ENCODE measurements around the gene ZDHHC8. TPM values are rescaled to one million over a fixed set of nuclear protein-coding genes. Genes with fewer than 3 reads are reported as not detected.
"Not testable (repeated sequence)": the region's sequence is repeated elsewhere in the genome, so short reads cannot be mapped to it uniquely, and the experiment has no call there.

The ZDHHC8 gene
- total and polyA plus RNA-seq, 7 donors = 1.8 to 26.0 (median 5.4) TPM

- 17 to 34% methylated on average over 9 of the region's 9 CpGs for WGBS, 2 donors
- no peaks in the 10 kb centered on the region for H3K9me3 ChIP-seq
- no peak overlapping the region for H3K27ac ChIP-seq
- DNase-seq = no peak
- intact Hi-C loops (cut with DNase I) = loop anchor here (5.0 kb wide), 1 partner anchor 108 kb away; the partner anchor contains the start of gene RTN4R
- peaks cover 0 to 3% (median 0%) of the 10 kb centered on the region in 4 donors for H3K4me1 ChIP-seq
- TF ChIP-seq EP300 (IDR thresholded peaks at IDR 0.05) (no peak), POLR2A (IDR thresholded peaks at IDR 0.05) (no peak), POLR2AphosphoS5 (IDR thresholded peaks at IDR 0.05) (no peak), CTCF (IDR thresholded peaks at IDR 0.05) (no peak)
- peaks cover 0 to 28% (median 14%) of the 10 kb centered on the region in 3 donors for H3K27me3 ChIP-seq
- H3K36me3 ChIP-seq = no peaks in the 10 kb centered on the region
- H3K4me3 ChIP-seq = no peak overlapping the region
Observed at GRCh38 chr22:20159076-20159475, 27.5 kb downstream of the ZDHHC8 start.

- 69 to 78% methylated on average over 12 of the region's 14 CpGs for WGBS, 2 donors
- peaks cover 0 to 24% (median 11%) of the 10 kb centered on the region in 3 donors for H3K27me3 ChIP-seq
- not testable (repeated sequence) for H3K9me3 ChIP-seq, H3K36me3 ChIP-seq, H3K4me1 ChIP-seq, H3K27ac ChIP-seq, H3K4me3 ChIP-seq, DNase-seq
- intact Hi-C loops (cut with DNase I) = loop anchor here (5.0 kb wide), 1 partner anchor 108 kb away; the partner anchor contains the start of gene RTN4R
Observed at GRCh38 chr22:20159531-20159930, 27.9 kb downstream of the ZDHHC8 start.

- Histone ChIP-seq H3K36me3 (no peaks in the 10 kb centered on the region), H3K27ac (no peak overlapping the region), H3K4me1 (peaks cover 0 to 3% (median 0%) of the 10 kb centered on the region in 4 donors), H3K4me3 (no peak overlapping the region), H3K9me3 (no peaks in the 10 kb centered on the region), H3K27me3 (peaks cover 0 to 19% (median 6%) of the 10 kb centered on the region in 3 donors)
- no peak for DNase-seq
- intact Hi-C loops (cut with DNase I) = no loop called here
- 66 to 83% methylated on average over 10 of the region's 10 CpGs for WGBS, 2 donors
- no peak for TF ChIP-seq POLR2A (IDR thresholded peaks at IDR 0.05)
- no peak for TF ChIP-seq POLR2AphosphoS5 (IDR thresholded peaks at IDR 0.05)
- TF ChIP-seq CTCF (IDR thresholded peaks at IDR 0.05) = no peak
- TF ChIP-seq EP300 (IDR thresholded peaks at IDR 0.05) = no peak
Observed at GRCh38 chr22:20160041-20160440, 28.4 kb downstream of the ZDHHC8 start.

- intact Hi-C loops (cut with DNase I) = no loop called here
- Histone ChIP-seq H3K4me1 (no peaks in the 10 kb centered on the region), H3K27ac (no peak overlapping the region), H3K4me3 (no peak overlapping the region), H3K9me3 (no peaks in the 10 kb centered on the region), H3K36me3 (no peaks in the 10 kb centered on the region), H3K27me3 (no peaks in the 10 kb centered on the region)
- 75 to 85% methylated on average over 11 of the region's 11 CpGs for WGBS, 2 donors
- TF ChIP-seq EP300 (IDR thresholded peaks at IDR 0.05) (no peak), POLR2A (IDR thresholded peaks at IDR 0.05) (no peak), POLR2AphosphoS5 (IDR thresholded peaks at IDR 0.05) (no peak), CTCF (IDR thresholded peaks at IDR 0.05) (no peak)
- no peak for DNase-seq
Observed at GRCh38 chr22:20164863-20165262, 33.3 kb downstream of the ZDHHC8 start.

GRCh38 chr22:20165421-20165820 is 33.8 kb downstream of the ZDHHC8 start:
- 93 to 94% methylated on average over 12 of the region's 12 CpGs for WGBS, 2 donors
- no peaks in the 10 kb centered on the region for H3K4me1 ChIP-seq

More at GRCh38 chr22:20165421-20165820, 33.8 kb downstream of the ZDHHC8 start:
- Histone ChIP-seq H3K36me3 (no peaks in the 10 kb centered on the region), H3K4me3 (no peak overlapping the region), H3K27me3 (no peaks in the 10 kb centered on the region), H3K27ac (no peak overlapping the region), H3K9me3 (no peaks in the 10 kb centered on the region)
- intact Hi-C loops (cut with DNase I) = no loop called here
- TF ChIP-seq POLR2AphosphoS5 (IDR thresholded peaks at IDR 0.05) = no peak
- TF ChIP-seq CTCF (IDR thresholded peaks at IDR 0.05) = no peak
- no peak for TF ChIP-seq EP300 (IDR thresholded peaks at IDR 0.05)
- no peak for TF ChIP-seq POLR2A (IDR thresholded peaks at IDR 0.05)
- DNase-seq = no peak
